ENCODE results near the gene CUX1.

DNA sequence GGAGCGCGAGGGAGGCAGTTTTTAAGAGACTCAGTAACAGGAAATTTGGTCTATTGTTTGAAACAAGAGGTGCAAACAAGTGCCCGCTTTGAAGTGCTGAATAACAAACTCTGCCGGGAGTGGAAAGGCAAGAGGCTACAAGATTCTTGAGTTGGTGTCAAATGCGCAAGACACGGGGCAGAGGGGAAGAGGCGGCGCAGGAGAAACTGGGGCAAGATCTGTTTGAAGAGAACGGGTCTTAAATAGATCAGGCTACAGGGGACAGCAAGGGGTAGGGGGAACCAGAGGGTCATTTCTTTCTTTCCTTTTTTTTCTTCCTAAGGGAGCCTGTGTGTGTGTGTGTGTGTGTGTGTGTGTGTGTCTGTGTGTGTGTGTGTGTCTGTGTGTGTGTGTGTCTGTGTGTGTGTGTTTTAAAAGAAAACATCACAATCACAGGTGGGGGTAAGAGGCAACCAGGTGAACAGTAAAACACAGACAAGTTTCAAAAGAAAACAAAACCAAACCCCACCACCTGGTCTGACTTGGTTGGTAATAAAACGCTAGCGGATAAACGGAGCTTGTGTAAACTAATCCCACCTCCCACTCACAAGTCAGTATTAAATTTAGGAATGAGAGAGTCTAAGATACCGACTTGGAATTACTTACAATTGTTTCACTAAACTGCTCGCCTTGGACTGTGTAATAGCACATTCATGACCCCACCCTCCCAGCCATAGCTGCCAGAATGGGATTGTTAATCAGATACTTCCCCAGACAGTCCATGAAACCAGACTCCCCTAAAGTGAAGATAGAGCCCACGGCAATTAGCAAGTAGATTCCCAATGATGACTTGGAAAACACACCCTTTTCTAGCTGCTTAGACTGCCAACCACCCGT lies 13.1 kb upstream of the CUX1 start:
- no peak for TF ChIP-seq POLR2A (IDR thresholded peaks at IDR 0.05; ENCODE audit: low read depth, low read length)
- no peak for TF ChIP-seq SPI1 (IDR thresholded peaks at IDR 0.05; ENCODE audit: low read depth, low read length)

All from GM12891 (cell line).